ENCODE measurements around the gene CD6. TPM values are rescaled to one million over a fixed set of nuclear protein-coding genes. Genes with fewer than 3 reads are reported as not detected.

CD6 gene
- total RNA-seq, 1 donor from 2014 or later = 0.82 TPM

- no peak for FAIRE-seq
These were observed 10.0 kb downstream of the CD6 start for GRCh38 chr11:60981515-60981914.

GRCh38 chr11:60982184-60982583 is 10.7 kb downstream of the CD6 start:
- DNase-seq (ENCODE audit: low spot score in 2 of 2) = no peak
- no peak for FAIRE-seq

More at GRCh38 chr11:60981515-60981914, 10.0 kb downstream of the CD6 start:
- no peak for DNase-seq (ENCODE audit: low spot score in 2 of 2)

- FAIRE-seq (no peak), DNase-seq (ENCODE audit: low spot score in 2 of 2) (no peak)
These were observed 12.7 kb downstream of the CD6 start for GRCh38 chr11:60984149-60984548.

- DNase-seq (ENCODE audit: low spot score in 2 of 2) = no peak
- no peak for FAIRE-seq
These were observed 13.2 kb downstream of the CD6 start for GRCh38 chr11:60984636-60985035.

- no peak for DNase-seq (ENCODE audit: low spot score in 2 of 2)
- no peak for FAIRE-seq
These were observed 14.0 kb downstream of the CD6 start for GRCh38 chr11:60985501-60985900.

- FAIRE-seq (no peak), DNase-seq (ENCODE audit: low spot score in 2 of 2) (no peak)
These were observed 14.8 kb downstream of the CD6 start for GRCh38 chr11:60985991-60986915.

- no peak for DNase-seq (ENCODE audit: low spot score in 2 of 2)
- no peak for FAIRE-seq
These were observed 16.2 kb downstream of the CD6 start for GRCh38 chr11:60987577-60988277.

- DNase-seq (ENCODE audit: low spot score in 2 of 2) (no peak), FAIRE-seq (no peak)
These were observed 17.2 kb downstream of the CD6 start for GRCh38 chr11:60988658-60989057.

GRCh38 chr11:60989093-60989650 is 17.7 kb downstream of the CD6 start:
- FAIRE-seq (no peak), DNase-seq (ENCODE audit: low spot score in 2 of 2) (no peak)

- no peak for DNase-seq (ENCODE audit: low spot score in 2 of 2)
- no peak for FAIRE-seq
These were observed 20.0 kb downstream of the CD6 start for GRCh38 chr11:60991457-60991856.

GRCh38 chr11:60992842-60993409 is 21.4 kb downstream of the CD6 start:
- DNase-seq (ENCODE audit: low spot score in 2 of 2) (no peak), FAIRE-seq (no peak)

GRCh38 chr11:60993615-60994014 is 22.1 kb downstream of the CD6 start:
- no peak for FAIRE-seq

GRCh38 chr11:60994541-60995080 is 23.1 kb downstream of the CD6 start:
- DNase-seq (ENCODE audit: low spot score in 2 of 2) (no peak), FAIRE-seq (no peak)

More at GRCh38 chr11:60993615-60994014, 22.1 kb downstream of the CD6 start:
- DNase-seq (ENCODE audit: low spot score in 2 of 2) = no peak

GRCh38 chr11:60995798-60996197 is 24.3 kb downstream of the CD6 start:
- FAIRE-seq (no peak), DNase-seq (ENCODE audit: low spot score in 2 of 2) (no peak)

- DNase-seq (ENCODE audit: low spot score in 2 of 2) (no peak), FAIRE-seq (no peak)
These were observed 25.1 kb downstream of the CD6 start for GRCh38 chr11:60996381-60997138.

GRCh38 chr11:61000426-61000825 is 28.9 kb downstream of the CD6 start:
- DNase-seq (ENCODE audit: low spot score in 2 of 2) (no peak), FAIRE-seq (no peak)

- FAIRE-seq = no peak
- no peak for DNase-seq (ENCODE audit: low spot score in 2 of 2)
These were observed 30.5 kb downstream of the CD6 start for GRCh38 chr11:61001931-61002330.

GRCh38 chr11:61002598-61002997 is 31.1 kb downstream of the CD6 start:
- FAIRE-seq (no peak), DNase-seq (ENCODE audit: low spot score in 2 of 2) (no peak)

- DNase-seq (ENCODE audit: low spot score in 2 of 2) = no peak
- no peak for FAIRE-seq
These were observed 32.7 kb downstream of the CD6 start for GRCh38 chr11:61004180-61004611.

GRCh38 chr11:61004761-61005181 is 33.3 kb downstream of the CD6 start:
- no peak for FAIRE-seq
- no peak for DNase-seq (ENCODE audit: low spot score in 2 of 2)
